ENCODE results near the gene SLC44A1.

The SLC44A1 gene

GRCh38 chr9:105419816-105420597, 175.6 kb downstream of the SLC44A1 start:
- no peak overlapping the region for H3K4me3 ChIP-seq (ENCODE audit: low read depth in 1 of 2, low read length in 2 of 2)
- no peaks in the 10 kb centered on the region for H3K4me1 ChIP-seq (ENCODE audit: control insufficient read depth in 1 of 2, insufficient read depth in 2 of 2, low read length in 2 of 2)
- H3K36me3 ChIP-seq (ENCODE audit: control insufficient read depth in 1 of 2, insufficient read depth in 2 of 2, low read length in 2 of 2) = no peaks in the 10 kb centered on the region
- no peak overlapping the region for H3K27ac ChIP-seq (ENCODE audit: low read length)
- H3K9me3 ChIP-seq (ENCODE audit: control insufficient read depth in 1 of 2, low read length in 2 of 2) = no peaks in the 10 kb centered on the region
- no peaks in the 10 kb centered on the region for H3K27me3 ChIP-seq (ENCODE audit: low read depth, low read length)

GRCh38 chr9:105421154-105421553, 176.7 kb downstream of the SLC44A1 start:
- H3K4me3 ChIP-seq (ENCODE audit: low read depth in 1 of 2, low read length in 2 of 2) = no peak overlapping the region
- H3K4me1 ChIP-seq (ENCODE audit: control insufficient read depth in 1 of 2, insufficient read depth in 2 of 2, low read length in 2 of 2) = no peaks in the 10 kb centered on the region

GRCh38 chr9:105421864-105422263, 177.4 kb downstream of the SLC44A1 start:
- no peaks in the 10 kb centered on the region for H3K9me3 ChIP-seq (ENCODE audit: control insufficient read depth in 1 of 2, low read length in 2 of 2)
- no peak overlapping the region for H3K4me3 ChIP-seq (ENCODE audit: low read depth in 1 of 2, low read length in 2 of 2)
- no peaks in the 10 kb centered on the region for H3K4me1 ChIP-seq (ENCODE audit: control insufficient read depth in 1 of 2, insufficient read depth in 2 of 2, low read length in 2 of 2)
- H3K27me3 ChIP-seq (ENCODE audit: low read depth, low read length) = no peaks in the 10 kb centered on the region
- no peak overlapping the region for H3K27ac ChIP-seq (ENCODE audit: low read length)
- H3K36me3 ChIP-seq (ENCODE audit: control insufficient read depth in 1 of 2, insufficient read depth in 2 of 2, low read length in 2 of 2) = no peaks in the 10 kb centered on the region

More at GRCh38 chr9:105421154-105421553, 176.7 kb downstream of the SLC44A1 start:
- H3K27me3 ChIP-seq (ENCODE audit: low read depth, low read length) = no peaks in the 10 kb centered on the region
- no peak overlapping the region for H3K27ac ChIP-seq (ENCODE audit: low read length)
- H3K9me3 ChIP-seq (ENCODE audit: control insufficient read depth in 1 of 2, low read length in 2 of 2) = no peaks in the 10 kb centered on the region
- no peaks in the 10 kb centered on the region for H3K36me3 ChIP-seq (ENCODE audit: control insufficient read depth in 1 of 2, insufficient read depth in 2 of 2, low read length in 2 of 2)

- Histone ChIP-seq H3K27ac (ENCODE audit: low read length) (no peak overlapping the region), H3K4me1 (ENCODE audit: control insufficient read depth in 1 of 2, insufficient read depth in 2 of 2, low read length in 2 of 2) (no peaks in the 10 kb centered on the region), H3K27me3 (ENCODE audit: low read depth, low read length) (no peaks in the 10 kb centered on the region), H3K4me3 (ENCODE audit: low read depth in 1 of 2, low read length in 2 of 2) (no peak overlapping the region), H3K36me3 (ENCODE audit: control insufficient read depth in 1 of 2, insufficient read depth in 2 of 2, low read length in 2 of 2) (no peaks in the 10 kb centered on the region), H3K9me3 (ENCODE audit: control insufficient read depth in 1 of 2, low read length in 2 of 2) (no peaks in the 10 kb centered on the region)
These were observed 181.5 kb downstream of the SLC44A1 start for GRCh38 chr9:105425816-105426433.

GRCh38 chr9:105426657-105427056, 182.2 kb downstream of the SLC44A1 start:
- peaks cover 0 to 1% of the 10 kb centered on the region in 2 donors for H3K4me1 ChIP-seq (ENCODE audit: control insufficient read depth in 1 of 2, insufficient read depth in 2 of 2, low read length in 2 of 2)
- no peaks in the 10 kb centered on the region for H3K9me3 ChIP-seq (ENCODE audit: control insufficient read depth in 1 of 2, low read length in 2 of 2)
- H3K27ac ChIP-seq (ENCODE audit: low read length) = no peak overlapping the region
- H3K4me3 ChIP-seq (ENCODE audit: low read depth in 1 of 2, low read length in 2 of 2) = no peak overlapping the region
- H3K27me3 ChIP-seq (ENCODE audit: low read depth, low read length) = no peaks in the 10 kb centered on the region
- no peaks in the 10 kb centered on the region for H3K36me3 ChIP-seq (ENCODE audit: control insufficient read depth in 1 of 2, insufficient read depth in 2 of 2, low read length in 2 of 2)

- Histone ChIP-seq H3K36me3 (ENCODE audit: control insufficient read depth in 1 of 2, insufficient read depth in 2 of 2, low read length in 2 of 2) (no peaks in the 10 kb centered on the region), H3K4me1 (ENCODE audit: control insufficient read depth in 1 of 2, insufficient read depth in 2 of 2, low read length in 2 of 2) (peaks cover 0 to 17% of the 10 kb centered on the region in 2 donors), H3K4me3 (ENCODE audit: low read depth in 1 of 2, low read length in 2 of 2) (no peak overlapping the region), H3K27me3 (ENCODE audit: low read depth, low read length) (no peaks in the 10 kb centered on the region), H3K9me3 (ENCODE audit: control insufficient read depth in 1 of 2, low read length in 2 of 2) (no peaks in the 10 kb centered on the region), H3K27ac (ENCODE audit: low read length) (no peak overlapping the region)
These were observed 187.2 kb downstream of the SLC44A1 start for GRCh38 chr9:105431424-105432246.

GRCh38 chr9:105432247-105432842, 187.9 kb downstream of the SLC44A1 start:
- H3K4me1 ChIP-seq (ENCODE audit: control insufficient read depth in 1 of 2, insufficient read depth in 2 of 2, low read length in 2 of 2) = peaks cover 0 to 17% of the 10 kb centered on the region in 2 donors
- peak overlapping the region in 1 of 2 donors; percentile 2 for H3K4me3 ChIP-seq (ENCODE audit: low read depth in 1 of 2, low read length in 2 of 2)
- no peaks in the 10 kb centered on the region for H3K27me3 ChIP-seq (ENCODE audit: low read depth, low read length)
- H3K27ac ChIP-seq (ENCODE audit: low read length) = no peak overlapping the region
- no peaks in the 10 kb centered on the region for H3K36me3 ChIP-seq (ENCODE audit: control insufficient read depth in 1 of 2, insufficient read depth in 2 of 2, low read length in 2 of 2)
- H3K9me3 ChIP-seq (ENCODE audit: control insufficient read depth in 1 of 2, low read length in 2 of 2) = no peaks in the 10 kb centered on the region

- Histone ChIP-seq H3K36me3 (ENCODE audit: control insufficient read depth in 1 of 2, insufficient read depth in 2 of 2, low read length in 2 of 2) (no peaks in the 10 kb centered on the region), H3K27ac (ENCODE audit: low read length) (no peak overlapping the region), H3K9me3 (ENCODE audit: control insufficient read depth in 1 of 2, low read length in 2 of 2) (no peaks in the 10 kb centered on the region), H3K27me3 (ENCODE audit: low read depth, low read length) (no peaks in the 10 kb centered on the region), H3K4me1 (ENCODE audit: control insufficient read depth in 1 of 2, insufficient read depth in 2 of 2, low read length in 2 of 2) (peaks cover 0 to 17% of the 10 kb centered on the region in 2 donors), H3K4me3 (ENCODE audit: low read depth in 1 of 2, low read length in 2 of 2) (no peak overlapping the region)
These were observed 191.0 kb downstream of the SLC44A1 start for GRCh38 chr9:105435453-105435852.

- Histone ChIP-seq H3K27ac (ENCODE audit: low read length) (no peak overlapping the region), H3K9me3 (ENCODE audit: control insufficient read depth in 1 of 2, low read length in 2 of 2) (no peaks in the 10 kb centered on the region)
These were observed 192.3 kb downstream of the SLC44A1 start for GRCh38 chr9:105436783-105437182.

GRCh38 chr9:105437704-105438103, 193.3 kb downstream of the SLC44A1 start:
- Histone ChIP-seq H3K9me3 (ENCODE audit: control insufficient read depth in 1 of 2, low read length in 2 of 2) (no peaks in the 10 kb centered on the region), H3K4me1 (ENCODE audit: control insufficient read depth in 1 of 2, insufficient read depth in 2 of 2, low read length in 2 of 2) (peaks cover 0 to 6% of the 10 kb centered on the region in 2 donors), H3K27ac (ENCODE audit: low read length) (no peak overlapping the region), H3K36me3 (ENCODE audit: control insufficient read depth in 1 of 2, insufficient read depth in 2 of 2, low read length in 2 of 2) (no peaks in the 10 kb centered on the region), H3K27me3 (ENCODE audit: low read depth, low read length) (no peaks in the 10 kb centered on the region), H3K4me3 (ENCODE audit: low read depth in 1 of 2, low read length in 2 of 2) (no peak overlapping the region)

More at GRCh38 chr9:105436783-105437182, 192.3 kb downstream of the SLC44A1 start:
- no peaks in the 10 kb centered on the region for H3K27me3 ChIP-seq (ENCODE audit: low read depth, low read length)
- peaks cover 0 to 15% of the 10 kb centered on the region in 2 donors for H3K4me1 ChIP-seq (ENCODE audit: control insufficient read depth in 1 of 2, insufficient read depth in 2 of 2, low read length in 2 of 2)
- H3K4me3 ChIP-seq (ENCODE audit: low read depth in 1 of 2, low read length in 2 of 2) = no peak overlapping the region
- H3K36me3 ChIP-seq (ENCODE audit: control insufficient read depth in 1 of 2, insufficient read depth in 2 of 2, low read length in 2 of 2) = no peaks in the 10 kb centered on the region
